Lung (tissue), 12 donors: ENCODE data around the gene VGLL4. TPM values are rescaled to one million over a fixed set of nuclear protein-coding genes. Genes with fewer than 3 reads are reported as not detected.

Experiments
- ATAC-seq: fragments of 200-7000 bp; cut with Tn5 transposase; one replicate; pipeline ENCODE4 v1.9.1; 2020; ENCODE audit warnings: moderate number of reproducible peaks; ENCODE audit not compliant: insufficient read depth, low FRiP score
- DNase-seq, 3 donors: peaks; one replicate each; pipeline ENCODE4 v3.0.0-alpha.2; 2013 to 2017
- H3K27ac ChIP-seq, 2 donors: one replicate each; pipeline ENCODE4 v1.5.1; 2013; ENCODE audit warnings: mild to moderate bottlenecking in 2 of 2, moderate library complexity in 2 of 2, control low read depth in 1 of 2, inconsistent platforms in 1 of 2, low read depth in 1 of 2, low read length in 1 of 2
- H3K27me3 ChIP-seq, 3 donors: one replicate each; pipeline ENCODE4 v1.5.1; 2013; ENCODE audit warnings: low read length in 2 of 3; ENCODE audit not compliant: control insufficient read depth in 3 of 3, insufficient read depth in 3 of 3
- H3K36me3 ChIP-seq, 4 donors: one replicate each; pipeline ENCODE4 v1.5.1; 2013; ENCODE audit warnings: low read length in 4 of 4, mild to moderate bottlenecking in 1 of 4, moderate library complexity in 1 of 4; ENCODE audit not compliant: control insufficient read depth in 4 of 4, insufficient read depth in 4 of 4
- H3K4me1 ChIP-seq, 5 donors: one replicate each; pipeline ENCODE4 v1.5.1; 2013; ENCODE audit warnings: low read length in 5 of 5, mild to moderate bottlenecking in 2 of 5, moderate library complexity in 1 of 5; ENCODE audit not compliant: control insufficient read depth in 5 of 5, insufficient read depth in 5 of 5
- H3K4me3 ChIP-seq: one replicate; pipeline ENCODE4 v1.5.1; 2013; ENCODE audit warnings: mild to moderate bottlenecking, control low read depth, moderate library complexity
- H3K9ac ChIP-seq, 2 donors: one replicate each; pipeline ENCODE4 v1.5.1; 2013; ENCODE audit warnings: low read length in 2 of 2, control low read depth in 1 of 2; ENCODE audit not compliant: insufficient read depth in 1 of 2
- H3K9me3 ChIP-seq, 4 donors: one replicate each; pipeline ENCODE4 v1.5.1; 2013; ENCODE audit warnings: low read length in 3 of 4, mild to moderate bottlenecking in 1 of 4, moderate library complexity in 1 of 4; ENCODE audit not compliant: control insufficient read depth in 4 of 4, insufficient read depth in 3 of 4
- CTCF ChIP-seq: IDR thresholded peaks from 2 replicates; pipeline ENCODE4 v1.5.1; 2012; ENCODE audit warnings: mild to moderate bottlenecking; ENCODE audit errors: control extremely low read depth, extremely low read depth
- WGBS, 2 donors: extraction: QIAGEN DNeasy Blood & Tissue Kit; methylation state at CpG; one replicate each; pipeline ENCODE4 v1.1.7; 2013; 5-methylcytosine and 5-hydroxymethylcytosine counted together
- polyA plus RNA-seq, 2 donors: library from polyadenylated mRNA; stranded (reverse); fragments of 200-250 nt; gene quantifications; one replicate each; pipeline ENCODE4 v1.2.1, GENCODE V29; 2013
- total RNA-seq, 2 donors: library from RNA; depleted of rRNA in 1 of 2; stranded (reverse); fragments of >200 nt in 1 of 2; gene quantifications; one replicate each; pipeline ENCODE4 v1.2.1, GENCODE V29; 2014 to 2021
- donor health status: control.
- donor health status: control.
- donor health status: Bipolar disorder and iron deficiency.
- donor health status: healthy.
- donor health status: DM: yes; HTN: yes; CAD: no.

The VGLL4 gene
- total and polyA plus RNA-seq, 4 donors = 30.5 to 94.1 (median 39.3) TPM

- DNase-seq (peak in 1 of 3 donors; percentile 74), ATAC-seq (no peak)
- Histone ChIP-seq H3K9me3 (no peaks in the 10 kb centered on the region), H3K36me3 (peaks cover 0 to 6% (median 0%) of the 10 kb centered on the region in 4 donors), H3K9ac (peak overlapping the region; percentile 92 to 99), H3K4me3 (no peak overlapping the region), H3K4me1 (peaks cover 14 to 58% (median 36%) of the 10 kb centered on the region in 5 donors), H3K27ac (peak overlapping the region in 1 of 2 donors; percentile 98), H3K27me3 (no peaks in the 10 kb centered on the region)
- no peak for TF ChIP-seq CTCF
- 13 to 20% methylated on average over 2 of the region's 2 CpGs for WGBS, 2 donors
These were observed 2.4 kb downstream of the VGLL4 start for GRCh38 chr3:11641316-11641682.

- no peak for TF ChIP-seq CTCF
- H3K27me3 ChIP-seq = no peaks in the 10 kb centered on the region
- 82 to 92% methylated on average over 9 of the region's 9 CpGs for WGBS, 2 donors
These were observed 3.6 kb downstream of the VGLL4 start for GRCh38 chr3:11640009-11640673.

GRCh38 chr3:11638495-11639358 is 5.0 kb downstream of the VGLL4 start:
- no peak for ATAC-seq
- no peaks in the 10 kb centered on the region for H3K27me3 ChIP-seq
- peak in 1 of 3 donors; percentile 34 for DNase-seq
- WGBS, 2 donors = 73 to 79% methylated on average over 17 of the region's 17 CpGs
- peaks cover 0 to 6% (median 0%) of the 10 kb centered on the region in 4 donors for H3K36me3 ChIP-seq
- peak overlapping the region; percentile 58 to 91 for H3K9ac ChIP-seq
- TF ChIP-seq CTCF = no peak
- H3K9me3 ChIP-seq = no peaks in the 10 kb centered on the region
- H3K4me3 ChIP-seq = no peak overlapping the region
- peak overlapping the region; percentile 62 to 68 for H3K27ac ChIP-seq
- H3K4me1 ChIP-seq = peaks cover 15 to 77% (median 56%) of the 10 kb centered on the region in 5 donors

More at GRCh38 chr3:11640009-11640673, 3.6 kb downstream of the VGLL4 start:
- Histone ChIP-seq H3K27ac (peak overlapping the region; percentile 42 to 58), H3K36me3 (peaks cover 0 to 6% (median 0%) of the 10 kb centered on the region in 4 donors), H3K4me3 (no peak overlapping the region), H3K9ac (peak overlapping the region; percentile 26 to 50), H3K9me3 (no peaks in the 10 kb centered on the region), H3K4me1 (peaks cover 14 to 70% (median 48%) of the 10 kb centered on the region in 5 donors)
- no peak for ATAC-seq
- no peak for DNase-seq
